GM21737 (cell line): ENCODE measurements around the gene RNASE2.
"Not testable (repeated sequence)": the region's sequence is repeated elsewhere in the genome, so short reads cannot be mapped to it uniquely, and the experiment has no call there.

ENCODE experiments used
- ATAC-seq: cut with Tn5 transposase; IDR thresholded peaks from one replicate; pipeline ENCODE4 v1.9.1; 2021; ENCODE audit warnings: mild to moderate bottlenecking, moderate library complexity; ENCODE audit not compliant: unreplicated experiment

The RNASE2 gene

DNA sequence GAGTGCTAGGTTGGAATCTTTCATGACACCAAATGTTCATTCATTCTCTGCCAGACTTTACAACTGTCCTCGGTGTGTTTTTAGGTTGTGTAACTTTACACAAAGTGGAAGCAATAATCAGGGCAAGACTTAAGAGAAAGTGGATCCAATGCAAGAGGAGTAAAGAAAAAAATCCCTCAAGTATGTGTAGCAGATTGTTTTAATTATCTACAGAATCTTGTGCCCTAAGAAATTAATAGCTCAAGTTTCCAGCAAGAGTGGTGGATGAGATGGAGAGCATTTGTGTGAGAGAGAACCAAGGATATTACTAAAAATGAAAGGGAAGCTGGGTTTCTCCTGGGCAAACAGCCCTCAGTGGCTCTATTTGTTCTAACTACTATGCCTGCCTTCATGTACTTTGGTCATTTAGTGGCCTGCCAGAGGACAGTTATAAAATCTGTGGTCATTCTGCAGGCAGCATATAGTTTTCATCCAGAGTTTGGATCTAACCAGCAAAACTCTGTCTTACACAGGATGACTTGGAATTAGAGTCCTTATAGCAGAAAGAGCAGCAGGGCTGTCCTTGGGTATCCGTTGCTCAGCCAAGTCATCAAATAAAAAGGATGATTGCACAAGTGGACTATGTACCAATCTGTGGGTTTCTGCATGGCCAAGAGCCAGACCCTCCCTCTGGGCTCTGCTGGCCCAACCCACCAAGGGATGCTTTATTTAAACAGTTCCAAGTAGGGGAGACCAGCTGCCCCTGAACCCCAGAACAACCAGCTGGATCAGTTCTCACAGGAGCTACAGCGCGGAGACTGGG is at the start of gene RNASE2:
Gene RNASE2 (plus strand): TSS at position 752 of the 802 bp plus-strand sequence. CDS start 285 bp downstream, outside the sequence.
- ATAC-seq, result not testable (repeated sequence)

DNA sequence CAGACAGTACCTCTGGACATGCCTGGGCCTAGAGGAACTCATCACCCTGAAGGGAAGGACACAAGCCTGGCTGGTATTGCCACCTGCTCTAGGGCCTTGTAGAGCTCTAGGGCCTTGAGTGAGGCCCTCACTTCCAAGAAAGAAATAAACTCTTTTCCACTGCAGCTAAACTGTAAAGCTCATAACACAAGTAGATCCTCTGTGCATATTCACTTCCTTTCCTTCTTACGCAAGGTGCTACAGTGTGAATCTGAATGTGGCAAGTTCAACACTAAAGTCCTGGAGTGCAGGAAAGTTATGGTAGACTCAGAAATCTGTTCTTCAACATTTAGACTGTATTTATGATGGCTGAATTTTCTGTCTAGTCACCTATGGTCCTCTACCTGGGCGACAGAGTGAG is 49.6 kb upstream of the RNASE2 start:
- no peak for ATAC-seq

DNA sequence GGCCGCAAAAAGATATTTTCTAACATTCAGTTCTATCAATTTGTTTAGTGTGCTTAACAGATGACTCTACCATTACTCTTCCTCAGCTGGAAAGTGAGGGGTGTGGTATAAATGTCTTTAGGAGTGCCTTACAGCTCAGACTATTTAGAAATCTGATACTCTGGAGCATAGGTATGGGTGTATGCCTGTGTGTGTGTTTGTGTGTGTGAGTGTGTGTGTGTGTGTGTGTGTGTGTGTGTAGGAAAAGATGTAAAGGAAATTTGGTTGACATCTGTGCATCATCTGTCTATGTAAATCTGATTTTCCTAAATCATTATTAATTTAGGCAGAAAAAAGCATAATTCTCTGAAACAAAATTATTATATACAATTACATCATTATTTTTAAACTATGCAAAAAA is 48.1 kb upstream of the RNASE2 start:
- no peak for ATAC-seq

DNA sequence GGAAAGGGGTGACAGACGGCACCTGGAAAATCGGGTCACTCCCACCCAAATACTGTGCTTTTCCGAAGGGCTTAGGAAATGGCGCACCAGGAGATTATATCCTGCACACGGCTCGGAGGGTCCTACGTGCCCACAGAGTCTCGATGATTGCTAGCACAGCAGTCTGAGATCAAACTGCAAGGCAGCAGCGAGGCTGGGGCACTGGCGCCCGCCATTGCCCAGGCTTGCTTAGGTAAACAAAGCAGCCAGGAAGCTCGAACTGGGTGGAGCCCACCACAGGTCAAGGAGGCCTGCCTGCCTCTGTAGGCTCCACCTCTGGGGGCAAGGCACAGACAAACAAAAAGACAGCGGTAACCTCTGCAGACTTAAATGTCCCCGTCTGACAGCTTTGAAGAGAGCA is 44.5 kb upstream of the RNASE2 start:
- not testable (repeated sequence) for ATAC-seq

DNA sequence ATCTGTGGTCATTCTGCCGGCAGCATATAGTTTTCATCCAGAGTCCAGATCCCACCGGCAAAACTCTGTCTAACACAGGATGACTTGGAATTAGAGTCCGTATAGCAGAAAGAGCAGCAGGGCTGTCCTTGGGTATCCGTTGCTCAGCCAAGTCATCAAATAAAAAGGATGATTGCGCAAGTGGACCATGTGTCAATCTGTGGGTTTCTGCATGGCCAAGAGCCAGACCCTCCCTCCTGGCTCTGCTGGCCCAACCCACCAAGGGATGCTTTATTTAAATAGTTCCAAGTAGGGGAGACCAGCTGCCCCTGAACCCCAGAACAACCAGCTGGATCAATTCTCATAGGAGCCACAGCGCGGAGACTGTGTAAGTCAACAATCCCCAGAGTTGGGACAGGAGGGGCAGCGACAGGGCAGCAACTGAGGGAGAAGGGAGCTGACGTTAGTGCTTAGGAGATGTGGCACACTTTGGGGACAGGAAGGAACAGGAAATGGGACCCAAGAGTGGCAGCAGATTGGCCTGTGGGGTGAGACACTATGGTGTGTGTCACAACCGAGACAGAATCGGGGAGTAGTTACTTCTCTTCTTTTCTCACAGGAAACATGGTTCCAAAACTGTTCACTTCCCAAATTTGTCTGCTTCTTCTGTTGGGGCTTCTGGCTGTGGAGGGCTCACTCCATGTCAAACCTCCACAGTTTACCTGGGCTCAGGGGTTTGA is 36.1 kb upstream of the RNASE2 start:
- not testable (repeated sequence) for ATAC-seq

DNA sequence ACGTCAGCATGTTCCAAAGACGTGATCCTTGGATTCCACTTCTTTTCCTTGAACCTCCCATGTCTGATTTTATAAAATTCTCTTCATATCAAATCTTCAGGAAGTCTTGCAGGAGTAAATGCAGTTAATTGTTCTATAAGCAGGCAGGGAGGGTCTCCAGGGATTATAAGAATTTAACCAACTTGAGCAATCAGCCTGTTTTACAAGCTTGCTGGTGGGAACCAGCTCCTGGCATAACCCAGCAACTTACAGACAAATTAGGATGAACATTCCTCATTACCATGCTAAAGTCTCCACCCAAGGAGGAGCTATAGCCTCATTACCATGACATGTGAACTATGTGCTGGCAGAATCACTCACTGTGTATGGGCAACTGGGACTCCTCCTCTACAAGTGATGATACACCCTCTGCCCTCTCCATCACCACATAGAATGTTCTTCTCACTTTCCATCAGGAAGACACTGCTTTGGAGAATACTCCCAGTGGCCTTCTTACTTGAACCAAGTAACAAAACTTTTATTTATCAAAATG is 31.5 kb upstream of the RNASE2 start:
- ATAC-seq, result not testable (repeated sequence)

DNA sequence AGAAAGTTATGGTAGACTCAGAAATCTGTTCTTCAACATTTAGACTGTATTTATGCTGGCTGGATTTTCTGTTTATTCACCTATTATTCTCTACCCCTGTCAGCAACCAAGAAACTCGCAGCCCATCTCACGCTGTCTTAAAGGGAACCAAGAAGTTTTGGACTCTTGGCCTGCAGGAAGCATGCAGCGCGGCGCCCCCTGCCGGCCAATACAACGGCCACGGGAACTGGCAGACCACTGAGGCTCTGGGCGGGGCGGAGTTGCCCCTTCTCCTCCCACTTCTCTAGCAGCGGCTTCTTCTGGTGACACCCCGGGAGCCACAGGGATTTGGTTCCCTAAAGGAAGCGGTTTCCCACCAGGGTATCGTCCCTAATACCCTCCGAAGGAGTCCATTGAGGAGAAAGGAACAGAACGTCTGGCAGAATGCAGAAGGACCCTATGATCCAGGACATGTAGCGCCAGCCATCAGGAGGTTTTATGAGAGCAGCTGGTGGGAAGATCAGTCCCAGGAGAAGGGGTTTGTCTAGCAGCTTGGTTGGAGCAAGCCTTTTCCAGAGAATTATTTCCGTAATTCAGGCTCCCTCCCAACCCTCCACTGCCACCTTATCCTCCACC is 21.0 kb upstream of the RNASE2 start:
- ATAC-seq, result no peak

DNA sequence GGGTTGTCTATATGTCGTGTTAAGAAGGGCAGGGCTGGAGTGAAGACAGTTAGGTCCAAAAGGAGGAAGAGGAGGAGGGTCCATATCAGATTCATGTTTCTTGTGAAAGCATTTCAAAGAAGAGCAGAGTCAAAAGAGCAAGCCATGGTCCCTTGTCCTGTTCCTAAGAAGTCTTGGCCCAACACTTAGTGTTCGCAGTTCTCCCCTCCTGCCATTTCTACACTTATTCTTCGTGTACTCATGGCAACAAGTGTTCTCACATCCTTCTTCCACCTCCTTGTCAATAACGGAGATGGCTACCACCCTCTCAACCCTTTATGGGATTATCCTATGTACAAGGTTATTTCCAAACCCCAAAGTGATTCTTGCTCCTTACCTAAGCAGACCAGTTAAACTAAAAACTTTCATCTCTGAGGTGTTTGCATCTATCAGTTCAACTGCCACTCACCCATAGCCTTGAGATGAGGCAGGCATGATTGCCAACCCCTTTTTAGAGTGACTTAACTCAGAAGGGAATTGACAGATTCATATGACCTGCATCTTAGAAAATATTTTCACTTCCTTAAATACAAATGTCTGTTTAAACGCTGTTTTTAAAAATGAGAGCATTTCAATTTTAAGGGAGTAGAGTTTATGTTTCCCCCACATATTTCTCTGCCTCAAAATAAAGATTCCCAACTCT is 19.8 kb upstream of the RNASE2 start:
- no peak for ATAC-seq

DNA sequence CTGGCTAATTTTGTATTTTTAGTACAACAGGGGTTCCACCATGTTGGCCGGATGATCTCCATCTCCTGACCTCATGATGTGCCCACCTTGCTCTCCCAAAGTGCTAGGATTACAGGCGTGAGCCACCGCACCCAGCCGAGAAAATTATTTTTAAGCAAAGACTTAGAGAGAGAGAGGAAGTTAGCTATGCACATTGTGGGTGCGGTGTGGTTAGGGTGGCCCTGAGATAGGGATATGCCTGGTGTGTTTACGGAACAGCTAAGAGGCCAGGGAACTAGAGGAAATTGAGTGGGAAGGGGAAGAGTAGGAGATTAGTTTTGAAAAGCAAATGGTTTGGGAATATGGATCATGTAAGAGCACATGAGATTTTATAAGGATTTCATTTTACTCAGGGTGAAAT is 10.1 kb upstream of the RNASE2 start:
- ATAC-seq, result not testable (repeated sequence)

DNA sequence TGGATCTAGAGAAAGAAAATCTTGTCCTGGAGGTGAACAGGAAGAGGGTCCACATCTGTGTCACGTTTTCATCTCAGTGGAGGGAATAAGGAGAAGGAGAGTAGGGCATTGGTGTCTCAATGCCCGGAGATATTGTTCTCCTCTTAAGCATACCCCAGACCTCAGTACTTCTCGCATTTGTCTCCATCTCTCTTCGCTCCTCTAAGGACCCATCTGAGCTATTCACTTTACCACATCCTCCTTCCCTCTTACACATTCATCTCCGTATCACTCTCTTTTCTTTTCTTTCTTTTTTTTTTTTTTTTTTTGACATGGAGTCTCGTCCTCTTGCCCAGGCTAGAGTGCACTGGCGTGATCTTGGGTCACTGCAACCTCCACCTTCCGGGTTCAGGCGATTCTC is 8.6 kb upstream of the RNASE2 start:
- not testable (repeated sequence) for ATAC-seq

DNA sequence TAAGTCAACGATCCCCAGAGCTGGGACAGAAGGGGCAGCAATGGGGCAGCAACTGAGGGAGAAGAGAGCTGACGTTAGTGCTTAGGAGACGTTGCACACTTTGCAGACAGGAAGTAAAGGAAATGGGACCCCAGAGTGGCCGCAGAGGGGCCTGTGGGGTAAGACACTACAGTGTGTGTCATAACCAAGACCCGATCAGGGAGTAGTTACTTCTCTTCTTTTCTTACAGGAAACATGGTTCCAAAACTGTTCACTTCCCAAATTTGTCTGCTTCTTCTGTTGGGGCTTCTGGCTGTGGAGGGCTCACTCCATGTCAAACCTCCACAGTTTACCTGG is 219 bp downstream of the RNASE2 start:
- not testable (repeated sequence) for ATAC-seq

DNA sequence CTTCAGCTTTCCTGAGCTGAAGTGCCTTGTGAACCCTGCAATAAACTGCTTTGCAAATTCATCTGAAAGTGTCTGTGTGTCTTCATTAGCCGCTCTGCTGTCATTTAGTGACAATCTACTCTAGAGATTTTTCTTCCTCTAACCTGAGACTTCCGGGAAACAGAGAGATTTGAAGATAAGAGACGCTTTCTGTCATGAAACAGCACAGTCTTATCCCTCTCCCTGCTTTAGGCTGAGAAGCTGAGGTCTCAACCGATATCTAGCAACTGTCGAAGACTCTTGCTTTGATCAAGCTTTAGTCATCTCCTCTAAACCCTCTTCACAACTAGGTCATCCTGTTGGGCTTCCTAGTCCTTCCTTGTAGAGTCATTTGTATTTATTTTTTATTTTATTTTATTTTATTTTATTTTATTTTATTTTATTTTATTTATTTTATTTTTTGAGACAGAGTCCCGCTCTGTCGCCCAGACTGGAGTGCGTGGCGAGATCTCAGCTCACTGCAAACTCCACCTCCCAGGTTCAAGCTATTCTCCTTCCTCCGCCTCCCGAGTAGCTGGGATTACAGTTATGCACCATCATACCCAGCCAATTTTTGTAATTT is 1.2 kb downstream of the RNASE2 start:
- ATAC-seq, result no peak

DNA sequence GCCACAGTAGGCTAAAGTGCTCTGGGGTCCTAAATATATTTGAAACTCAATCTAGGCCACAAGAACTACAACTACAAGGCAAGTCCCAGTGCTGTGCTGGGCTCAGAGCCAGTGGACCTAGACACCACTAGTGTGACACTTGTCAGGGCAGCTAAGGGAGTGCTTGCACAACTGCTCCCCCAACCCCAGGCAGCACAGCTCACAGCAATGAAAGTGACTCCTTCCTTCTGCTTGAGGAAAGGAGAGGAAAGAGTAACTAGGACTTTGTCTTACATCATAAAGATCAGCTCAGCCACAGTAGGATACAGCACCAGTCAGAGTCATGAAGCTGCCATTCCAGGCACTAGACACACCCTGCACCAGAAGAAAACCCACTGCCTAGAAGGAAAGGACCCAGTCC is 3.7 kb downstream of the RNASE2 start:
- not testable (repeated sequence) for ATAC-seq

DNA sequence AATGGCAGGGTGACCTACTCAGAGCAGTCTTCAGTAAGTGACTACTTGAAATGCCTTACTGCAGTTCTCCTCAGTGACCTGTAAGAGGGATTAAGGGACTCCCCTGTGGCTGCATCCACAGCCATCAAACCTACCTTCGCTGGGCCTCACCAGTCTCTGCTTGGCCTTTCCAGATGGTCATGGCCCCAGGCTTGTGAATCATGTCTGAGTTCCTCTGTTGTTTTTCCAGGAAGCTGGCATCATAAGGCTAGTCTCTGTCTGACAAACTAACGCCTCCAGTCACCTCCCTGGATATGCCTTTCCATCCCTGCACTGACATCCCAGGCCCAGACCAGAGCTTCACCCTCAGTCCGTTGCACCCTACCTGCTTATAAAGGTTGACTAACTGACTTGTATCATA is 14.0 kb downstream of the RNASE2 start:
- no peak for ATAC-seq

DNA sequence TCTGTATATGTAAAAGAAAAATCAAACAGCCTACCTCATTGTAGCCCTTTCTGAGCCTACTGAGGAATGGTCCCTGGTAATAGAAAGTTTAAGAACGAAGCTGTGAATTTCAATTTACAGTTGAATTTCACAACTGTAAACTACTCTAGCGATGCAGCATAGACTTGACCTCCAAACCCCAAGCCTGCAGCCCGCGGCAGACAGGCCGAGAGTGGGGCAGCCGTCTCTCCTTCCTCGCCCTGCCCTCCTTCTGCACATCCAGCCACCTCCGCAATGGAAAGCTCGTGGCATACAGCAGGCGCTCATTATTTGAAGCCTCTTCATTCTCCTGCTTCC is 15.3 kb downstream of the RNASE2 start:
- ATAC-seq, result peak; percentile 8

DNA sequence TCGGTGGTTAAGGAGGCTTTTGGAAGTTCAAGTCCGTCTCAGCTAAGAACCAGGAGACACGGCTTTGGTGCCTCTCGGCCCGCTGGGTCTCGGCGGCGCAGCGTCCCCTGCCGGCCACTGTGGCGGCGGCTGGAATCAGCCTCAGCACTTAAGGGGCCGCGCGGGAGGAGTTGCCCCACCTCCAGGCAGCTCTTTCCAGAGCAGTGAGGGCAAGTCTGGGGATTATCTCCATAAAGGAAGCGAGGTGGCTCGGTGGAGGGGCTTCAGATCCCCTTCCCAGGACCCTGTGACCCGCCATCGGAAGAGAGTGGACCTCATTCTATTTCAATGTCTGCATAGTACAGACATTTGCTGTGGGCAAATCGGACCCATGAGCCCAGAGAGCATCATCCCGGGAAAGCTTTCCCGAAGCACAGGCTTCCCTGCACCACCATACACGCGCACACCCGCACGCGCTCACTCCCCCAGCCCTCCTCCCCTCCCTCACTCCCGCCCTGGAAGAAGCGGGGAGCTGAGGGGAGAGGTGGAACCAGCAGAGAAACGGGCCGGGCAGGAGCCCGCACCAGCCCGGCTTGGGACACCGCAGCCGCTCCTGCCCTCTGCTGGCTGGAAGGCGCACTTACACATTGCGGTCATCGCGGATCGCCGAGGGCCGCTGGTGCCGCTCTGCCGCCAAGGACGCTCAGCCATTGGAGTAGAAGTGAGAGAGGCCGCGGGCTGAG is 15.9 kb downstream of the RNASE2 start:
- peak; percentile 88 for ATAC-seq

DNA sequence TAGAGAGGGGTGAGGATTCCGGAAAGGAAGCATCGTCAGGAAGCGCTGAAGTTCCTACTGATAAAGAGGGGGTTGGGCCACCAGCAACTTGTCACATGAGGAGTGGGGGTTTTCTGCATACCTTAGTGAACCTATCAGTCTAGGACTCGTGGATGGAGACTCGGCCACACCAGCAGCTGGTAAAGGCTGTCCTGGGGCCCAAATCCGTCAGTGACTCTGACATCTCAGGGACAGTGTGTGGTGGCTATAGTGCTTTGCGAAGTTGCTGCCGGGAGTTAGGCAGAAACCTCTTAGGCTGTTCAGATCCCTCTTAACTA is 16.4 kb downstream of the RNASE2 start:
- ATAC-seq, result no peak

DNA sequence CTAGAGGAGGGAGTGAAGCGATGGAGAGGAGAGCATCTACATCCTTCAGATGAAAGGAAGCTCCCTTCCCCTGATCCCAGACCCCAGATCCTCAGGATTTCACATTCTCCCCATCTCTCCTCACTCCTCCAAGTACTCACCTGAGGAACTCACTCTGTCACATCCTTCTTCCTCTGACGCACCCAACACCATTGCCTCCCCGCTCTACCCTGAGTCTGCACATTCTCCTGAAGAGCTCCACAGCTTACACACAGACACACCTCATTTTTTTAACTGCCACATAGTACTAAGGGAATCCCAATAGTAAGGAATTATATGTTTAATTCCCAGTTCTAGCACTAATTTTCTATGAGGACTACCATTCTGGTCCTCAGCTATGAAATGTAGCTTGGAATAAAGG is 18.2 kb downstream of the RNASE2 start:
- no peak for ATAC-seq

DNA sequence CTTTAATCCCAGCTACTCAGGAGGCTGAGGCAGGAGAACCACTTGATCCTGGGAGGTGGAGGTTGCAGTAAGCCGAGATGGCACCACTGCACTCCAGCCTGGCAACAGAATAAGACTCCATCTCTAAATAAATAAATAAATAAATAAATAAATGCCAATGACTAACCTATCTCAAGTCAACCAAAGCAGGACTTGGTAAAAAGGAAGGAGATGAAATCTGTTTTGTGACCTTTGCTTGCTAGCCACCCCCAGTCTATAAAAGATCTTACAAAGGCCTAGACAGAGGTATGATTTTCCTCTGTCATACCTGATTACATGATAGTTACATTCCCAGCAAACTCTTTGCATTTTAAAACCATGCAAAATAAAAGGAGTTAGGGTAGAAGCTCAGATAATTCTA is 21.0 kb downstream of the RNASE2 start:
- no peak for ATAC-seq

DNA sequence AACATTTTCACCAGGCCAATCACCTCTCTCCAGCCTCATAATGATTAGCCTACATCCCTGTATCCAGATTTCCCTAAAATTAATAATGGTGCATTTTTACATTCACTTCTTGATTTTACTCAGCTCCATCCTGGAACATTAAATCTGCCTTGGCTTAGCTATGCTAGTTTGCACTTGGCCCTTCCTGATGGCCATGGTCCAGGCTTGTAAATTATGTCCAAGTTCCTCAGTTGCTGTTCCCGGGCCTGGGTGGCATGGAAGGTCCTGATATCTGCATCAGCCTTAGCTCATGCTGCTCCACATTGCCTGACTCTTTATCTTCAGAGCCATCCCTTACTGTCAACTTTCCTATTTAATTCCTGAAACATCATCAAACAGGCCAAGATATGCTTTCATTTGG is 23.4 kb downstream of the RNASE2 start:
- ATAC-seq, result no peak
